ENCODE results near the gene DPF3.

Gene DPF3

DNA sequence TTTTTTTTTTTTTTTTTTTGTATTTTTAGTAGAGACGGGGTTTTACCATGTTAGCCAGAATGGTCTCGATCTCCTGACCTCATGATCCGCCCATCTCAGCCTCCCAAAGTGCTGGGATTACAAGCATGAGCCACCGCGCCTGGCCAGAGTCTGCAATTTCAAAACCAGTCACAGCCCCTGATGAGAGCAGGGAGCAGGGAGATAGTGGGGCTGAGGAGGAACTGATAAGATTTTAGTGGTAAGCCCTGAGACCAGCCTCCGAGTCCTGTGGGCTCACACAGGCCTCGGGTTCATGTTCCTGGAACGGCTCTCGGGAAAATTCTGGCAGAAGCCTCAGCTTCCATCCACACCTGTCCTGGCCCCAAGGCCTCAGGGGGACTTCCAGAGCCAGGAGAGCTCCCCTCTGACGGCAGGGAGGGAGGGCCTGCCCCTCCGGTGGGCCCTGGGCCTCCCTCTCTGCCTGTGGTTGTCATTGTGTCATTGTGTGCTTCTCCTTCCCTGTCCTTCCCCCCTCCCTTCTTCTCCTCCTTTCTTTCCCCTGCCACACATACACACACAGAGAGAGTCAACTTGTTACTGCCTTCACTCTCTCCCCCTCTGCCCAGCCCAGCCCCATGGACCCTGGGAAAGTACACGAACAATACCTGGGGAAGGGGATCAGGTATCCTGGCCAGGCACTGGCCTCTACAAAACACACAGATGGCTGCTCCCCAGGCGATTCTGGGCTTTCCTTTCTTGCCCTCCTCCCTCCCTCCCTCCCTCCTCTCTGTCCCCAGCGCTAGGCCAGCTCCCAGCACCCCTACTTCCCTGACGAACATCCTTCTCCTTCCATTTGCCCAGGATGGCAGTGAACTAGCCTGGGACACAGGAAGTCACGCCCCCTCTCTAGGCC, 294.1 kb downstream of the DPF3 start:
- DNase-seq (ENCODE audit: low read depth), result no peak

DNA sequence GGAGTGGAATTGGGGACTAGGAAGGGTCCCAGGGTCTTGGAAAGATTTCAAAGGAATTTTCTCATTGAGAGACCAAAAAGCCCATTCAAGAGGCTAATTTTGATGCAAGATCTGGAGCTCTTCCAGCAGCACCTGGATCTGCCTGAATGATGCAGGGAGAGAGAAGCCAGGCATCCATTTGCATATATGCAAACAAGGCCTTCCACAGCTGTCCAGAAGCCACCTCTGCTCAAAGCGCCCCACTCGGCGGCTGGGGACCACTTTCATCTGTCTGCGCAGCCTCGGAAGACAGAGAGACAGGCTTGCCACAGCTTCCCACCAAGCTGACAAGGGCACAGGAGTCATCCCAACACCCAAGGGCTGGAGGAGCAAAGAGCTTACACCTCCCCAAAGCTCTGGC, 295.6 kb downstream of the DPF3 start:
- DNase-seq (ENCODE audit: low read depth), result no peak

DNA sequence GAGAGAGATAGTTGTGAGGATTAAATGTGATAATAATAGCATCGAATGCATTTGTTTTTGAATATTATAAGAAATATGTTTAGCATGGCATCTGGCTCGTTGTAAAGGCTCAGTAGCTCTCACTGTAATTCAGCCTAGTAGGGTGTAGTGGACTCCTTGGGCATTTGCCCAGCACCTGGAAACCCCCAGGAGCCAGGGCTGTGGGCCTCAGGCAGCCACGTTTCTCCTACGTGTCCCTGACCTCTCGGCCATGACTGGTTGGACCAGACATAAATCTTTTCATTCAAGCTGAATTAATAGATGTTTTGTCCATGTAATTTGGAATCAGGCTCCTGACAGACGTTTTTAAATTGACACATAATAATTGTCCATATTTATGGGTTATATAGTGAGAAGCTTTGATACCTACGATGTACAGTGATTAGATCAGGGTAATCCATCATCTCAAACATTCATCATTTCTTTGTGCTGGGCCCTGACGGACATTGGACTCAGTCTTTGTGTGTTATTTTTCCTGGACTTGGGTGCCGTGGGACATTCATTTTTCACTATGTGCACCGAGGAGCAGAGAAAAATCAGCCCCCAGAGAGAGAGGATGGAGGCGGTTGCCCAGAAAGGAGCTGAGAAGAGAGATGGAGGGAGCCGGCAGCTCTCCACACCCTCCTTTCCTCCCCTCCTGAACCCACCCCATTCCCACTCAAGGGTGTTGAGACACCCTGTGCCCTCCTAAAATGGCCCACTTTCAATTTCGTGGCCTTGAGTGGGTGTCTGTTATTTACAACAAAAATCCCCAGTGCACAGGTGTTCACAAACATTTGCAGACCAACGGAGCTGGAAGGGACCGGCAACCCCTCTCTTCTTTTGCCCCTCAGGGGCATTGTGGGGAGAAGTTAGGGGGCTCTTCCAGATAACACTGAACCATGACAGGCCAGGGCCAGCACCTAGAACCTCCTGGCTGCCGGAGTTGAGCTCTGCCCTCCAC, 296.4 kb downstream of the DPF3 start:
- no peak for DNase-seq (ENCODE audit: low read depth)

DNA sequence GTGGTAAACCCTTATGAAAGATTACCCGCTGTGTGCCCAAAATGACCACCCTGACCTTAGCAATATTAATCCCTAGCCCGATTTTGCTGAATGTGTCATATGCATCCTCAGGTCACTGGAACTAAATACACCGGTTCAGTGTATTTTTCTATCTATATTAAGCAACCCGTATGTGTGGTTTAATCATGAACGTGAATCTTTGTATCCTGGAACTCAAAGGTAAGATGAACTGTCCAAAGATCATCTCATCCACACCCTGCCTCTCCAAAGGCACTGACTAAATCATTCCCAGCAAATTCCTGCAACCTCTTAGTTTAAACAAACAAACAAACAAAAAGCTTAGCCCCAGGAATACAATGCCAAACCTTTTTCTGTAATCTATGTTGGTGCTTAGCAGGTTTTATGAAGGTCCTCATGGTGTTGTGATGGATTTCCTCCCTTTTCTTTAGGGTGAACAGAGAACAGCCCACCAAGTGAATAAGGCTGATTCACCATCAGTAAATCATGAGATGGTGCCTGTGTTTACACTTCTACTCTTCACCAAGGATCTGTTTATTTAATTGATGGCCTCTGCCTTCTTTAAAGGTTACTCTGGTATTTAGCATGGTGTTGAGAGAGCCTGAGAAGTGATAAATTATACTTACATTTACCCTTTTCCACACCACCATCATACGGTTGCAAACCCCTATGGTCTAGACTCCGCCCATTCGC, 298.6 kb downstream of the DPF3 start:
- no peak for DNase-seq (ENCODE audit: low read depth)

DNA sequence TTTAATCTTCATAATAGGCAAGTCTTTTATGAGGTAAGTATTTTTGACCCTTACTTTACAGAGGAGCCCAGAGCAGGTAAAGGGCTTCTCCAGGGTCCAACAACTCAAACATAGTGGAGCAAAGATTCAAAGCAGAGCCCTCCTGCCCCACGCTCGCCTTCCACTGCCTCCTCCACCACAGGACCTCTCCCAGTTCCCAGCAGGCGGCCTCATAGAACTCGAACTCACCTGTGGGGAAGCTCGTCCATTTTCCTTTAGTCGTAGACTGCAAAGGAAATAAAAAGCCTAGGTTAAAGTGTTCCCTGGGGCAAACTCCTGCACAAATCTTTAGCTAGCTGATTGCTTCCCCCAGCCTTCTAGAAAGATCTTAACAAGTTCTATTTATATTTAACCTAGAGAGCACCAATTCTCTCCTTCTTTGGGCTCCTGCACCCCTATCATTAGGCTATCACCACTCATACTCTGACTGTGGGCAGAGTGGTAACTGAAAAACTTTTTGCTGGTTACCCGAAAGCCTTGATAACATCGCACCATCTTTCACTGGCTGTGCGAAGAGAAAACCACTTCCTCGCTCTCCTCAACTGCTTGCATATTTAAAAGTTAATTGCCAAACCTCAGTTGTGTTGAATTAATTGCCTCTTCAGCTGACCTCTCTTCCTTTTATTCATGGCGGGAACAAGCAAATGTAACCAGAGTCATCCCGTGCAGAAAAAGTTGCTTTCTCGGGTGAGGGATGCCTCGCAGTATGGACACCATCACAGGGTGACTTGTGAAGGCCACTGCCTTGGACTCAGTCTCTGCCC, 299.6 kb downstream of the DPF3 start:
- DNase-seq (ENCODE audit: low read depth), result no peak

DNA sequence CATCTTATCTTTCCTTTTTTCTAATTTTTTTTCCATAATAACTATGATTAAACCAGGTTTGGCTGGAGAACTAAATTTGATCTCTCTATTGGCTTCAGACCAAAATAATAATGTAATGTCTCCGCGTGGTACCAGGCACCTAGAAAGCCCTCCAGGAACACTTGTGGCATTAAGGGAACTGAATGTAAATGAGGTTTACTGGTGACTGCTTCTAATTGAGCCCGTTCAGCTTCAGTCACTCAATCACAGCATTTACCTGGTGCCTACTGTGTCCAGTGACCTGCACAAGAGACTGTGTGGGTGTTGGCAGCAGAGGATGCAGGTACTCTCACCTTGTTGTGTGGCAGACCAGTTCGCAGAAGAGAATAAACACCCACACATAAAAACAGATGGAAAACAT, 302.5 kb downstream of the DPF3 start:
- DNase-seq (ENCODE audit: low read depth), result no peak

DNA sequence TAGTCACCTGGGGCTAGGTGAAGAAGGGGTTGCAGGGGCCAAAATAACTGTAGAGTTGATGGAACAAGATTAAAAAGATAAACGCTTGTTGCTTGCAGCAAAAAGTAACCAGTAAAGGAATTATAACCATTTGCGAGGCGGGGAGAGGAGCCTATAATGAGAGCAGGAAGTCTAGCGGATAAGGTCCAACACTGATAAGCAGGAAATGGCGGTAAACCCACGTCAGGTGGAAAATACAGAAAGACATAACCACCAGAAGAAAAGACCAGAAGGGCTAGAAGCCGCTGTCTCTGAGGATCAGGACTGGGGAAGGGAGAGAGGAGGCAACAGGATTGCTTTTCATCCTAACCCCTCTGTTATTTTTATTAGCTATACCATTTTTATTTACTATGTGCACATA, 303.3 kb downstream of the DPF3 start:
- no peak for DNase-seq (ENCODE audit: low read depth)

DNA sequence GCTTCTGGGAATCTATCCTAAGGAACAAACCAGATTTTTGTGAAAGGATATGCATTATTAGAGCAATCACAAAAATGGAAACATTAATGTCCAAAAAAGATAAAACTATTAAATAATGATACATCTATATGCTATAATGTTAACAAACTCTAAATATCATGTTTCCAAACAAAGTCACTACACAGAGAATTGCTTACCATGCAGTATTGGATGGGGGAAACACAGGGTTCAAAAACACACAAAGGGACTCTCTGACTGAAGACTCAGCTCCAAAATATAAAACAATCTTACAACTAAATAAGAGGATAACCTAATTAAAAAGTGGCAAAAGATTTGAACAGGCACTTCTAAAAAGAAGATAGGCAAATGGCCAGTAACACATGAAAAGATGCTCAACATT, 304.2 kb downstream of the DPF3 start:
- no peak for DNase-seq (ENCODE audit: low read depth)

DNA sequence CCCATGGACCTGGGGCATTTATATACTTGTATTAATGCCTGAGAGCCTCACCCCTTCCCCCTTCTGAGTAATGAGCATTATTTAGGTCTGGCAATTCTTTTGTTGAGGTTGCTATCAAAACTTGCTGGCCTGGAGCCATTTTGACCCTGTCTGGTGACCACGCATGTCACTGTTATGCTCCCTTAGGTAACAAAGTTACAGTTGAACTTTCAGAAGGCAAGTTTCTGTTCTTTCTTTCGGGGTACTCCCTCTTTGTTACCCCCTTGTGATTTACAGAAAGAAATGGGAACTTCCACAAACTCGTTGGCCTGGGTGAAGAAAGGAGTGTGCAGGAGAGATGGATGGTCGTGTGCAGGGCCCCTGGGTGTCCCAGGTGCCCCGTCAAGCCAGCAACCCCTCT, 305.4 kb downstream of the DPF3 start:
- no peak for DNase-seq (ENCODE audit: low read depth)

DNA sequence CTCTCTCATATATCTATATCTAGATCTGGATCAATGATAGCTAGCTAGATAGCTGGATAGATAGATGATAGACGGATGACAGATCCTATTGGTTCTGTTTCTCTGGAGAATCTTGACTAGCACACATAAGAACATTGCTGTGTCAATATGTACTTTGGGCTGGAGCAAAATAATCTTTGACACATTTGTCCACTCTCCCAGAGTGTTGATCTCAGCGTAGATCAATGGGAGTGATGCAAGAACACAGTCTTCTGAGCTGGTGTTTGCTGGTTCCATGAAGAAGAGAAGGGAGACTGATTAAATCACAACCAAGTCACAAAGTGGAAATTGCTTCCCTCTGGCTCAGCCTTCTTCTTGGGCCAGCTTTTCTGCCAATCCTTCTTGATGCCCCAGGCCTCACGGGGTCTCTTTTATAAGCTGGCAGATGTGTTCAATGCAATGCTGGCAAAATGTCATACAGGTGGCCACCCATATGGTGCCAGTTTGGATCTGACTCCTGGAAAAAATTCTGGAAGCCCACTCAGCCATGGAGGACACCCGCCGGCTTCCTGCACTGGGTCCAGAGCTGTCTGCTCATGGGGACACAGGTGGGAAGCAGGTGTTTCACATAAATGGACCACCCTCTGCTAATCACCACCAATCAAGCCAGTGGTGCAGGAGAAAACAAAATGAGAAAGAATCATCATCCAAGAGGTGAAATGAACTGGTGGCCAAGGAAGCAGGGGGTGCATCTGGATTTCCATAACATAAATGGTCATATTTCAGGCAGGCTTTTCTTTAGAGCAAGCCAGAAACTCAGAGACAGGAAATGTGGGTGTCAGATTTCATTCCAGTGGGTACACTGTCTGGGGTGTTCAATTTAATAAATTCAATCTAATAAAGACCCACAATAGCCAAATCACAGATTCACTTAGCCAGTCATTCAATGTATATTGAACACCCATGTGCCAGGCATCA, 310.3 kb downstream of the DPF3 start:
- DNase-seq (ENCODE audit: low read depth), result peak; percentile 44

DNA sequence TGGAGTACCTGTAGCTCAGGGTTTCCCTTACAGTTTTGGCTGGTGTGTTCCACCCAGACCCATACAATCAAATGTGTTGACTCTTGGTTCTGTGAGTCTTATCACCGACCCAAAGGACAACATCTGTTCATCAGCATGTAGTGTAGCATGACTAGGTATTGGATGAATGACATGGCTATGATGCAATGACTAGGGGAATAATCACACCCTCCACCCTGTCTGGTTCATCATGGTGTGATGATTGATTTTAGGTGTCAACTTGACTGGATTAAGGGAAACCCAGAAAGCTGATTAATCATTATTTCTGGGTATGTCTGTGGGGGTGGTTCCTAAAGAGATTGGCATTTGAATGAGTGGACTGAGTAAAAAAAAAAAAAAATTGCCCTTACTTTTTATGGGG, 311.3 kb downstream of the DPF3 start:
- no peak for DNase-seq (ENCODE audit: low read depth)

DNA sequence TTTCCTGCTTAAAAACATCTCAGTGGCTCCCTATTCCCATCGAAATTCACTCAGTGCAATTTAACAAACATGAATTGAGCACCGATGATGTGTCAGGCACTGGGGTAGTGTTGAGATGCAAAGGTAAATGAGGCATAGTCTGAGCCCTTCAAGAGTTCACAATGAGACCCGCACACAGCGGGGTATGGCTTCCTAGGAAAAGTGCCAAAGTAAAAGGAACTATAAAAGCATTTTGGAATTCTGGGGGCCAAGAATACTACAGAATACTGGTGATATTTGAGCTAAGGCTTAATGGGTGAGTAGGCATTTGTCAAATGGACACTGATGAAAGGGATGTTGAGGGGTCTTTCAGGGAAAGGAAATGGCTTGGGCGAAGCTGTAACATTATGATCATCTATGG, 315.4 kb downstream of the DPF3 start:
- no peak for DNase-seq (ENCODE audit: low read depth)

DNA sequence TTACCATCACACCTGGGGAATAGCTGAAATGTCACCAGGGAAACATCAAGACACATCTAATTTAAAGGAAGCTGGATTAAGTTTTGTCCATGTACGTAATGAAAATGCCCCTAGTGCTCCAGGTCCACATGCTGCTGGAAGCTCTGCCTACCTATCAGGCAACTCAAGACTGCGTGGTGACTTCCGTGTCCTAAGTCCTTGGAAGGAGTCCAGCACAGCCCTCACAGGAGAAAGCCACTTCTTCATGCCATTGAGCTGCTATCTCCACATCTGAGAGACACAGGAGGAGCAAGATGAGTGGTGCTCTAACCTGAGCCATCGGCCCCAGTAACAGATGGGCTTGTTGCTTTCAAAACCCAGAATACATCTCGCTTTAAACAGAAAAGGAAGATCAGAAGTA, 316.4 kb downstream of the DPF3 start:
- DNase-seq (ENCODE audit: low read depth), result no peak

DNA sequence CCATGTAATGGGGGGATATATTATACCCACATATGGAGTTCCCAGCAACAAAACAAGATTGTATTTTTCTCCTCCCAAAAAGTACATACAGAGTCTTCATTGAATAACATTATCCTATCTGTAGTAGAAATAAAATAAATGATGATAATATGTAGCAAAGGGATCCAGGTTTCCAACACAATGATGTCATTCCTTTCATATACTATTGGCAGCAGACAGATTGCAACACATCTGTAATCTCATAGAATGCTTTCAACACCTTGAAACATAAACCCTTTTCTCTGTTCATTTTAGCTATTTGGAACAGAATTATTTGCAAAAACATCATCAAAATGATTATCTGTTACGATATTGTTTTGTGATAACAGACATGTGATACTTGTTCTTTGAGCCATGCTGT, 317.6 kb downstream of the DPF3 start:
- peak; percentile 43 for DNase-seq (ENCODE audit: low read depth)

DNA sequence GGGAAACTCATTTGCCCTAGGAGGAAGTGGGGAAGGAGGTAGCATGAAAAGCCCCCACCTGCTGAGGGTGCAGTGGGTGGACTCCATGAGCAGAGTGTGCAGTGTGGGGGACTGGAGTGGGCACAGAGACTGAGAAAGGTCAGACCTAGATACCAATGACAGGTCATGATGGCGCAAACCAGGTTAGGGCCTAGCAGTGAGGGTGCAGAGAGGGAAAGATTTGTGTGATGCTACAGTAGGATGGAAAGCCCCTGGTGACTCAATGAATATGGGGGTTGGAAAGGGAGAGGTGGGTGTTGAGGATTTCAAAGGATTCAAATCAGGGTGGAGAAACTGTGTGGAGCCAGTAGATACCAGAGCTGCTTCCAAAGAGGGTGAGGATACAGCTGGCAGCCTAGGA, 319.2 kb downstream of the DPF3 start:
- DNase-seq (ENCODE audit: low read depth), result no peak

DNA sequence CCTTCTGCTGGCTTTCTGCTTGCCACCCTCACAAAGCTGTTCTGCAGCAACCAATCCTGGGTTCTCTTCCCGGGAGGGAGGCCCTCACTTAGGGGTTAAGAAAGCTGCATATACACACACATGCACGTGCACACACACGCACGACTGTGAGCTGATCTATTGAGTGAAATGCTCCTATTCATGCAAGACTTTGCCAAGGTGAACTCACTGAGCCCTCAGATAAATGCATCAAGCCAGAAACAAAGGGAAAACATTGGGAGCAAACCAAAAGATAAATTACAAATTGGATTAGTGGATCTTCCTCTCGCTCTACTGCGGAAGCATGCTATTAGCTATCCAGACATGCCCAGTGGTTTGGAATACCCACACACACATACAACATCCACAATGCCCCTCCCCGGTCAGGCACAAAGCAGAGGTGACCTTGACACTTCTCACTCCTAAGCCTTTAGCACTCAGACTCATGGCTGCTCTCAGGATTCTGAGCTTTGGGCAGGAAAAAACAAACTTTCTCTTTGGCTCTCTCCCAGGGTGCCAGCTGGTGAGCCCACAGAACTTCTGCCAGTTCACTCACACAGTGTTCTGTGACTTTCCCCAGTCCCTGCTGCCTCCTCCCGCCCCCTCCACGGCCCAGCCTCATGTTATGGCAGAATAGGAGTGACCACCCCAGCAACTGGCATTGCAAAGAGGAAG, 320.0 kb downstream of the DPF3 start:
- DNase-seq (ENCODE audit: low read depth), result no peak
